HL-60 (cell line): ENCODE measurements around the gene PIK3IP1.

Experiments used
- DNase-seq, 2 experiments: peaks; one replicate each; pipeline ENCODE4 v3.0.0-alpha.2; 2010 to 2020; ENCODE audit warnings: low read depth in 1 of 2, low spot score in 1 of 2
- H3K27ac ChIP-seq: fragments of 250-450 bp; sonication (Bioruptor Pico); replicated peaks from 2 replicates; pipeline ENCODE4 v1.5.1; 2020; ENCODE audit warnings: mild to moderate bottlenecking, moderate library complexity
- H3K27me3 ChIP-seq: fragments of 250-450 bp; sonication (Bioruptor Pico); 2 replicates; pipeline ENCODE4 v1.5.1; 2021; ENCODE audit warnings: mild to moderate bottlenecking, moderate library complexity; ENCODE audit not compliant: insufficient read depth, poor library complexity, severe bottlenecking
- H3K4me3 ChIP-seq: replicated peaks from 2 replicates; pipeline ENCODE4 v1.5.1; 2011; ENCODE audit warnings: mild to moderate bottlenecking, control low read depth, low read length; ENCODE audit not compliant: insufficient read depth
- GABPA ChIP-seq: IDR thresholded peaks from 2 replicates; pipeline ENCODE4 v1.6.1; 2012; ENCODE audit warnings: low read depth
- POLR2AphosphoS5 ChIP-seq: IDR thresholded peaks from 2 replicates; pipeline ENCODE4 v1.6.1; 2012; ENCODE audit warnings: low read depth
- SPI1 ChIP-seq: IDR thresholded peaks from 2 replicates; pipeline ENCODE4 v1.6.1; 2012; ENCODE audit warnings: low read depth, mild to moderate bottlenecking, borderline replicate concordance
- TF ChIP-seq, protein P1 (sequence below): IDR thresholded peaks from 2 replicates; pipeline ENCODE4 v1.6.1; 2012; ENCODE audit warnings: low read depth; ENCODE audit not compliant: insufficient replicate concordance
- TF ChIP-seq, protein P2 (sequence below): IDR thresholded peaks from one replicate; pipeline ENCODE4 v1.5.1; 2011; ENCODE audit warnings: low read length, control low read depth, inconsistent platforms; ENCODE audit not compliant: insufficient read depth

PIK3IP1 gene

DNA sequence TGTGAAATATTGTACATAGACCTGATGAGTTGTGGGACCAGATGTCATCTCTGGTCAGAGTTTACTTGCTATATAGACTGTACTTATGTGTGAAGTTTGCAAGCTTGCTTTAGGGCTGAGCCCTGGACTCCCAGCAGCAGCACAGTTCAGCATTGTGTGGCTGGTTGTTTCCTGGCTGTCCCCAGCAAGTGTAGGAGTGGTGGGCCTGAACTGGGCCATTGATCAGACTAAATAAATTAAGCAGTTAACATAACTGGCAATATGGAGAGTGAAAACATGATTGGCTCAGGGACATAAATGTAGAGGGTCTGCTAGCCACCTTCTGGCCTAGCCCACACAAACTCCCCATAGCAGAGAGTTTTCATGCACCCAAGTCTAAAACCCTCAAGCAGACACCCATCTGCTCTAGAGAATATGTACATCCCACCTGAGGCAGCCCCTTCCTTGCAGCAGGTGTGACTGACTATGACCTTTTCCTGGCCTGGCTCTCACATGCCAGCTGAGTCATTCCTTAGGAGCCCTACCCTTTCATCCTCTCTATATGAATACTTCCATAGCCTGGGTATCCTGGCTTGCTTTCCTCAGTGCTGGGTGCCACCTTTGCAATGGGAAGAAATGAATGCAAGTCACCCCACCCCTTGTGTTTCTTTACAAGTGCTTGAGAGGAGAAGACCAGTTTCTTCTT is 12.3 kb downstream of the PIK3IP1 start:
- H3K27ac ChIP-seq, result no peak overlapping the region

GRCh38 chr22:31279327-31279669 is 13.0 kb downstream of the PIK3IP1 start:
- Histone ChIP-seq H3K27me3 (no peaks in the 10 kb centered on the region), H3K27ac (no peak overlapping the region), H3K4me3 (no peak overlapping the region)
- DNase-seq, result no peak
- TF ChIP-seq SPI1 (no peak), POLR2AphosphoS5 (no peak), GABPA (no peak)
- TF ChIP-seq, protein P1, sequence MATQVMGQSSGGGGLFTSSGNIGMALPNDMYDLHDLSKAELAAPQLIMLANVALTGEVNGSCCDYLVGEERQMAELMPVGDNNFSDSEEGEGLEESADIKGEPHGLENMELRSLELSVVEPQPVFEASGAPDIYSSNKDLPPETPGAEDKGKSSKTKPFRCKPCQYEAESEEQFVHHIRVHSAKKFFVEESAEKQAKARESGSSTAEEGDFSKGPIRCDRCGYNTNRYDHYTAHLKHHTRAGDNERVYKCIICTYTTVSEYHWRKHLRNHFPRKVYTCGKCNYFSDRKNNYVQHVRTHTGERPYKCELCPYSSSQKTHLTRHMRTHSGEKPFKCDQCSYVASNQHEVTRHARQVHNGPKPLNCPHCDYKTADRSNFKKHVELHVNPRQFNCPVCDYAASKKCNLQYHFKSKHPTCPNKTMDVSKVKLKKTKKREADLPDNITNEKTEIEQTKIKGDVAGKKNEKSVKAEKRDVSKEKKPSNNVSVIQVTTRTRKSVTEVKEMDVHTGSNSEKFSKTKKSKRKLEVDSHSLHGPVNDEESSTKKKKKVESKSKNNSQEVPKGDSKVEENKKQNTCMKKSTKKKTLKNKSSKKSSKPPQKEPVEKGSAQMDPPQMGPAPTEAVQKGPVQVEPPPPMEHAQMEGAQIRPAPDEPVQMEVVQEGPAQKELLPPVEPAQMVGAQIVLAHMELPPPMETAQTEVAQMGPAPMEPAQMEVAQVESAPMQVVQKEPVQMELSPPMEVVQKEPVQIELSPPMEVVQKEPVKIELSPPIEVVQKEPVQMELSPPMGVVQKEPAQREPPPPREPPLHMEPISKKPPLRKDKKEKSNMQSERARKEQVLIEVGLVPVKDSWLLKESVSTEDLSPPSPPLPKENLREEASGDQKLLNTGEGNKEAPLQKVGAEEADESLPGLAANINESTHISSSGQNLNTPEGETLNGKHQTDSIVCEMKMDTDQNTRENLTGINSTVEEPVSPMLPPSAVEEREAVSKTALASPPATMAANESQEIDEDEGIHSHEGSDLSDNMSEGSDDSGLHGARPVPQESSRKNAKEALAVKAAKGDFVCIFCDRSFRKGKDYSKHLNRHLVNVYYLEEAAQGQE, result no peak
- TF ChIP-seq, protein P2, sequence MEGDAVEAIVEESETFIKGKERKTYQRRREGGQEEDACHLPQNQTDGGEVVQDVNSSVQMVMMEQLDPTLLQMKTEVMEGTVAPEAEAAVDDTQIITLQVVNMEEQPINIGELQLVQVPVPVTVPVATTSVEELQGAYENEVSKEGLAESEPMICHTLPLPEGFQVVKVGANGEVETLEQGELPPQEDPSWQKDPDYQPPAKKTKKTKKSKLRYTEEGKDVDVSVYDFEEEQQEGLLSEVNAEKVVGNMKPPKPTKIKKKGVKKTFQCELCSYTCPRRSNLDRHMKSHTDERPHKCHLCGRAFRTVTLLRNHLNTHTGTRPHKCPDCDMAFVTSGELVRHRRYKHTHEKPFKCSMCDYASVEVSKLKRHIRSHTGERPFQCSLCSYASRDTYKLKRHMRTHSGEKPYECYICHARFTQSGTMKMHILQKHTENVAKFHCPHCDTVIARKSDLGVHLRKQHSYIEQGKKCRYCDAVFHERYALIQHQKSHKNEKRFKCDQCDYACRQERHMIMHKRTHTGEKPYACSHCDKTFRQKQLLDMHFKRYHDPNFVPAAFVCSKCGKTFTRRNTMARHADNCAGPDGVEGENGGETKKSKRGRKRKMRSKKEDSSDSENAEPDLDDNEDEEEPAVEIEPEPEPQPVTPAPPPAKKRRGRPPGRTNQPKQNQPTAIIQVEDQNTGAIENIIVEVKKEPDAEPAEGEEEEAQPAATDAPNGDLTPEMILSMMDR, result no peak

More for the DNA sequence above, 12.3 kb downstream of the PIK3IP1 start:
- Histone ChIP-seq H3K27me3 (no peaks in the 10 kb centered on the region), H3K4me3 (no peak overlapping the region)
- DNase-seq, result no peak
- TF ChIP-seq POLR2AphosphoS5, result no peak
- TF ChIP-seq, protein P2, result no peak
- no peak for TF ChIP-seq SPI1
- TF ChIP-seq GABPA, result no peak
- TF ChIP-seq, protein P1, result no peak

- Histone ChIP-seq H3K27me3 (no peaks in the 10 kb centered on the region), H3K4me3 (no peak overlapping the region), H3K27ac (no peak overlapping the region)
- no peak for DNase-seq
- TF ChIP-seq, protein P2, result no peak
- no peak for TF ChIP-seq GABPA
- TF ChIP-seq SPI1, result no peak
- no peak for TF ChIP-seq POLR2AphosphoS5
- TF ChIP-seq, protein P1, result no peak
These were observed 13.5 kb downstream of the PIK3IP1 start for GRCh38 chr22:31278626-31279326.
